Lung (tissue), 12 donors: ENCODE results near the gene ATP6V1E1. TPM values are rescaled to one million over a fixed set of nuclear protein-coding genes. Genes with fewer than 3 reads are reported as not detected.

ENCODE experiments used
- ATAC-seq: fragments of 200-7000 bp; cut with Tn5 transposase; one replicate; pipeline ENCODE4 v1.9.1; 2020; ENCODE audit warnings: moderate number of reproducible peaks; ENCODE audit not compliant: insufficient read depth, low FRiP score
- DNase-seq, 3 donors: peaks; one replicate each; pipeline ENCODE4 v3.0.0-alpha.2; 2013 to 2017
- H3K27ac ChIP-seq, 2 donors: one replicate each; pipeline ENCODE4 v1.5.1; 2013; ENCODE audit warnings: mild to moderate bottlenecking in 2 of 2, moderate library complexity in 2 of 2, control low read depth in 1 of 2, inconsistent platforms in 1 of 2, low read depth in 1 of 2, low read length in 1 of 2
- H3K27me3 ChIP-seq, 3 donors: one replicate each; pipeline ENCODE4 v1.5.1; 2013; ENCODE audit warnings: low read length in 2 of 3; ENCODE audit not compliant: control insufficient read depth in 3 of 3, insufficient read depth in 3 of 3
- H3K36me3 ChIP-seq, 4 donors: one replicate each; pipeline ENCODE4 v1.5.1; 2013; ENCODE audit warnings: low read length in 4 of 4, mild to moderate bottlenecking in 1 of 4, moderate library complexity in 1 of 4; ENCODE audit not compliant: control insufficient read depth in 4 of 4, insufficient read depth in 4 of 4
- H3K4me1 ChIP-seq, 5 donors: one replicate each; pipeline ENCODE4 v1.5.1; 2013; ENCODE audit warnings: low read length in 5 of 5, mild to moderate bottlenecking in 2 of 5, moderate library complexity in 1 of 5; ENCODE audit not compliant: control insufficient read depth in 5 of 5, insufficient read depth in 5 of 5
- H3K4me3 ChIP-seq: one replicate; pipeline ENCODE4 v1.5.1; 2013; ENCODE audit warnings: mild to moderate bottlenecking, control low read depth, moderate library complexity
- H3K9ac ChIP-seq, 2 donors: one replicate each; pipeline ENCODE4 v1.5.1; 2013; ENCODE audit warnings: low read length in 2 of 2, control low read depth in 1 of 2; ENCODE audit not compliant: insufficient read depth in 1 of 2
- H3K9me3 ChIP-seq, 4 donors: one replicate each; pipeline ENCODE4 v1.5.1; 2013; ENCODE audit warnings: low read length in 3 of 4, mild to moderate bottlenecking in 1 of 4, moderate library complexity in 1 of 4; ENCODE audit not compliant: control insufficient read depth in 4 of 4, insufficient read depth in 3 of 4
- CTCF ChIP-seq: IDR thresholded peaks from 2 replicates; pipeline ENCODE4 v1.5.1; 2012; ENCODE audit warnings: mild to moderate bottlenecking; ENCODE audit errors: control extremely low read depth, extremely low read depth
- WGBS, 2 donors: extraction: QIAGEN DNeasy Blood & Tissue Kit; methylation state at CpG; one replicate each; pipeline ENCODE4 v1.1.7; 2013; 5-methylcytosine and 5-hydroxymethylcytosine counted together
- polyA plus RNA-seq, 2 donors: library from polyadenylated mRNA; stranded (reverse); fragments of 200-250 nt; gene quantifications; one replicate each; pipeline ENCODE4 v1.2.1, GENCODE V29; 2013
- total RNA-seq, 2 donors: library from RNA; depleted of rRNA in 1 of 2; stranded (reverse); fragments of >200 nt in 1 of 2; gene quantifications; one replicate each; pipeline ENCODE4 v1.2.1, GENCODE V29; 2014 to 2021
- donor health status: control.
- donor health status: control.
- donor health status: Bipolar disorder and iron deficiency.
- donor health status: healthy.
- donor health status: DM: yes; HTN: yes; CAD: no.

Gene ATP6V1E1
- total and polyA plus RNA-seq, 4 donors, result 109 to 199 (median 124) TPM

- Histone ChIP-seq H3K27ac (no peak overlapping the region), H3K9me3 (peaks cover 0 to 2% (median 0%) of the 10 kb centered on the region in 4 donors), H3K4me1 (no peaks in the 10 kb centered on the region), H3K4me3 (no peak overlapping the region), H3K36me3 (peaks cover 0 to 23% (median 13%) of the 10 kb centered on the region in 4 donors), H3K9ac (no peak overlapping the region), H3K27me3 (no peaks in the 10 kb centered on the region)
- 92 to 97% methylated on average over 10 of the region's 10 CpGs for WGBS, 2 donors
- DNase-seq (no peak), ATAC-seq (no peak)
- TF ChIP-seq CTCF, result no peak
These were observed 79.4 kb downstream of the ATP6V1E1 start for GRCh38 chr22:17549183-17549582.

- H3K36me3 ChIP-seq, result peaks cover 0 to 23% (median 13%) of the 10 kb centered on the region in 4 donors
- WGBS, 2 donors, result 97 to 98% methylated on average over 5 of the region's 5 CpGs
- ATAC-seq (no peak), DNase-seq (no peak)
- no peaks in the 10 kb centered on the region for H3K4me1 ChIP-seq
- peaks cover 0 to 2% (median 0%) of the 10 kb centered on the region in 4 donors for H3K9me3 ChIP-seq
- H3K4me3 ChIP-seq, result no peak overlapping the region
- TF ChIP-seq CTCF, result no peak
- no peak overlapping the region for H3K27ac ChIP-seq
- no peak overlapping the region for H3K9ac ChIP-seq
- H3K27me3 ChIP-seq, result no peaks in the 10 kb centered on the region
These were observed 79.9 kb downstream of the ATP6V1E1 start for GRCh38 chr22:17548756-17549035.

GRCh38 chr22:17548010-17548755 is 80.4 kb downstream of the ATP6V1E1 start:
- Histone ChIP-seq H3K27ac (no peak overlapping the region), H3K27me3 (no peaks in the 10 kb centered on the region), H3K36me3 (peaks cover 0 to 21% (median 10%) of the 10 kb centered on the region in 4 donors), H3K9me3 (peaks cover 0 to 2% (median 0%) of the 10 kb centered on the region in 4 donors), H3K4me1 (no peaks in the 10 kb centered on the region), H3K4me3 (no peak overlapping the region), H3K9ac (no peak overlapping the region)
- ATAC-seq, result no peak
- no peak for TF ChIP-seq CTCF
- 95% methylated on average over 23 of the region's 23 CpGs for WGBS, 2 donors
- no peak for DNase-seq

GRCh38 chr22:17542452-17542851 is 86.1 kb downstream of the ATP6V1E1 start:
- no peaks in the 10 kb centered on the region for H3K9me3 ChIP-seq
- H3K4me3 ChIP-seq, result no peak overlapping the region
- no peak for TF ChIP-seq CTCF
- no peak overlapping the region for H3K27ac ChIP-seq
- no peaks in the 10 kb centered on the region for H3K27me3 ChIP-seq
- H3K9ac ChIP-seq, result no peak overlapping the region
- no peak for DNase-seq
- peaks cover 3 to 18% (median 9%) of the 10 kb centered on the region in 4 donors for H3K36me3 ChIP-seq
- ATAC-seq, result no peak
- H3K4me1 ChIP-seq, result no peaks in the 10 kb centered on the region
- WGBS, 2 donors, result 96 to 98% methylated on average over 14 of the region's 14 CpGs
